HCT116 (cell line): ENCODE measurements around the gene PREP. TPM values are rescaled to one million over a fixed set of nuclear protein-coding genes. Genes with fewer than 3 reads are reported as not detected.
A peak's percentile ranks its signal among the peaks of the same experiment; 100 is the strongest.

ENCODE experiments used
- ATAC-seq: fragments of 200-7000 bp; cut with Tn5 transposase; 2 replicates; pipeline ENCODE4 v1.9.1; 2020; ENCODE audit warnings: mild to moderate bottlenecking, moderate library complexity
- BruUV-seq: library from RNA; stranded (reverse); fragments of 400-500 nt; replicated peaks from 2 replicates; lab custom pipeline; 2021; lab: Mats Ljungman, UMichigan
- CTCF ChIA-PET: fragments of 300-600 bp; sonication (Branson Sonifier 250); formaldehyde crosslinking; loops from one replicate; lab custom pipeline; 2021; ENCODE audit warnings: antibody characterized with exemption; lab: Charles Lee
- POLR2A ChIA-PET: fragments of 300-600, 350-600 bp; sonication (Branson Sonifier 250); formaldehyde crosslinking; loops from one replicate; lab custom pipeline; 2021; ENCODE audit warnings: antibody characterized with exemption; lab: Charles Lee
- RAD21 ChIA-PET, 2 experiments: fragments of 300-600 bp; sonication (Branson Sonifier 250); formaldehyde crosslinking; loops; one replicate each; lab custom pipeline; 2023; ENCODE audit warnings: low total read pairs in 2 of 2; ENCODE audit not compliant: uncharacterized antibody in 2 of 2, unreplicated experiment in 2 of 2, low non-redundant PET in 1 of 2; lab: Charles Lee
- DNase-seq: peaks from one replicate; pipeline ENCODE4 v3.0.0-alpha.2; 2010; ENCODE audit warnings: low read depth, low spot score
- H2AFZ ChIP-seq: fragments of 200-600 bp; shearing (Covaris generic), sonication (generic); 2 replicates; pipeline ENCODE4 v1.6.1; 2017; ENCODE audit warnings: low read depth, mixed run types, mixed read lengths, antibody characterized with exemption, low read length; ENCODE audit not compliant: poor library complexity, severe bottlenecking
- H3K27ac ChIP-seq: 2 replicates; pipeline ENCODE4 v1.5.1; 2012; ENCODE audit warnings: low read depth, low read length
- H3K27me3 ChIP-seq: fragments of 200-600 bp; sonication (generic); 2 replicates; pipeline ENCODE4 v1.6.1; 2016; ENCODE audit warnings: mixed run types, low read length, mixed read lengths; ENCODE audit not compliant: insufficient read depth
- H3K36me3 ChIP-seq, 2 experiments: fragments of 200-500 bp in 1 of 2; fragments of 200-600 bp in 1 of 2; sonication (Bioruptor generic) in 1 of 2; sonication (generic) in 1 of 2; 2 replicates each; pipeline versions ENCODE4 v1.5.1 to v1.6.1; 2014 to 2016; ENCODE audit warnings: low read length in 2 of 2, inconsistent platforms in 1 of 2, mixed read lengths in 1 of 2, mixed run types in 1 of 2; ENCODE audit not compliant: insufficient read depth in 2 of 2, control insufficient read depth in 1 of 2
- H3K4me1 ChIP-seq, 2 experiments: fragments of 200-600 bp in 1 of 2; sonication (generic) in 1 of 2; 2 replicates each; pipeline versions ENCODE4 v1.5.1 to v1.6.1; 2012 to 2017; ENCODE audit warnings: low read length in 2 of 2, inconsistent platforms in 1 of 2, mild to moderate bottlenecking in 1 of 2, mixed read lengths in 1 of 2, mixed run types in 1 of 2, moderate library complexity in 1 of 2; ENCODE audit not compliant: insufficient read depth in 2 of 2, control insufficient read depth in 1 of 2
- H3K4me2 ChIP-seq: fragments of 200-600 bp; sonication (generic); 2 replicates; pipeline ENCODE4 v1.6.1; 2017; ENCODE audit warnings: mixed run types, low read length, mixed read lengths
- H3K4me3 ChIP-seq, 2 experiments: fragments of 200-600 bp in 1 of 2; sonication (generic) in 1 of 2; replicated peaks in 1 of 2; 2 replicates each; pipeline ENCODE4 v1.5.1; 2011 to 2016; ENCODE audit warnings: low read length in 2 of 2, control low read depth in 1 of 2, low read depth in 1 of 2, mild to moderate bottlenecking in 1 of 2, mixed read lengths in 1 of 2, mixed run types in 1 of 2
- H3K79me2 ChIP-seq: fragments of 200-600 bp; sonication (generic); 2 replicates; pipeline ENCODE4 v1.6.1; 2017; ENCODE audit warnings: mild to moderate bottlenecking, mixed run types, low read length, moderate library complexity, mixed read lengths; ENCODE audit not compliant: insufficient read depth
- H3K9ac ChIP-seq: fragments of 200-600 bp; sonication (generic); 2 replicates; pipeline ENCODE4 v1.6.1; 2016; ENCODE audit warnings: low read length, mixed read lengths
- H3K9me2 ChIP-seq: fragments of 200-600 bp; sonication (generic), shearing (Covaris generic); 2 replicates; pipeline ENCODE4 v1.6.1; 2017; ENCODE audit warnings: mixed run types, mild to moderate bottlenecking, moderate library complexity; ENCODE audit not compliant: insufficient read depth
- H3K9me3 ChIP-seq, 2 experiments: fragments of 200-500 bp in 1 of 2; fragments of 200-600 bp in 1 of 2; sonication (Bioruptor generic) in 1 of 2; sonication (generic) in 1 of 2; 2 replicates each; pipeline ENCODE4 v1.6.1; 2014 to 2017; ENCODE audit warnings: low read length in 2 of 2, mixed read lengths in 2 of 2, inconsistent platforms in 1 of 2, low read depth in 1 of 2, mild to moderate bottlenecking in 1 of 2, mixed run types in 1 of 2, moderate library complexity in 1 of 2; ENCODE audit not compliant: control insufficient read depth in 1 of 2, insufficient read depth in 1 of 2
- H4K20me1 ChIP-seq: fragments of 200-600 bp; sonication (generic), shearing (Covaris generic); 2 replicates; pipeline ENCODE4 v1.6.1; 2017; ENCODE audit warnings: mixed run types, mild to moderate bottlenecking, moderate library complexity; ENCODE audit not compliant: insufficient read depth
- CBX3 ChIP-seq: IDR thresholded peaks from 2 replicates; pipeline ENCODE4 v1.6.1; 2012; ENCODE audit warnings: low read depth
- CEBPB ChIP-seq: IDR thresholded peaks from 2 replicates; pipeline ENCODE4 v1.6.1; 2012; ENCODE audit warnings: low read depth
- ELF1 ChIP-seq: IDR thresholded peaks from 2 replicates; pipeline ENCODE4 v1.6.1; 2012; ENCODE audit warnings: low read depth, borderline replicate concordance
- EZH2 ChIP-seq: fragments of 200-600 bp; sonication (generic); IDR thresholded peaks from 2 replicates; pipeline ENCODE4 v1.6.1; 2017; ENCODE audit warnings: antibody characterized with exemption, mixed run types
- EZH2phosphoT487 ChIP-seq: fragments of 200-600 bp; IDR thresholded peaks from 2 replicates; pipeline ENCODE4 v1.6.1; 2018; ENCODE audit warnings: antibody characterized with exemption, borderline replicate concordance
- FOSL1 ChIP-seq: IDR thresholded peaks from 2 replicates; pipeline ENCODE4 v1.6.1; 2012; ENCODE audit warnings: low read depth
- JUND ChIP-seq: IDR thresholded peaks from 2 replicates; pipeline ENCODE4 v1.6.1; 2012
- MAX ChIP-seq: IDR thresholded peaks from 2 replicates; pipeline ENCODE4 v1.6.1; 2012
- POLR2A ChIP-seq: IDR thresholded peaks from 2 replicates; pipeline ENCODE4 v1.7.0; 2011; ENCODE audit warnings: borderline replicate concordance; ENCODE audit not compliant: insufficient read depth, insufficient read length; ENCODE audit errors: extremely low read depth
- REST ChIP-seq: IDR thresholded peaks from 2 replicates; pipeline ENCODE4 v1.6.1; 2012; ENCODE audit warnings: low read depth
- SIN3A ChIP-seq: IDR thresholded peaks from 2 replicates; pipeline ENCODE4 v1.6.1; 2012; ENCODE audit warnings: low read depth
- SP1 ChIP-seq: IDR thresholded peaks from 2 replicates; pipeline ENCODE4 v1.6.1; 2012; ENCODE audit warnings: low read depth
- SRF ChIP-seq: IDR thresholded peaks from 2 replicates; pipeline ENCODE4 v1.6.1; 2012; ENCODE audit warnings: low read depth
- TCF7L2 ChIP-seq: IDR thresholded peaks from 2 replicates; pipeline ENCODE4 v1.7.0; 2011; ENCODE audit warnings: borderline replicate concordance, inconsistent platforms; ENCODE audit not compliant: insufficient read depth, insufficient read length; ENCODE audit errors: extremely low read depth
- ZFX ChIP-seq: fragments of 450-650 bp; IDR thresholded peaks from 2 replicates; pipeline ENCODE4 v1.6.1; 2017
- intact Hi-C: fragments of 100-400 bp; cut with micrococcal nuclease; formaldehyde crosslinking; loops from 2 replicates; pipeline ENCODE4 v1.10.0; 2022
- total RNA-seq: library from RNA; stranded (reverse); gene quantifications from one replicate; pipeline ENCODE4 v1.2.1, GENCODE V29; 2021; ENCODE audit not compliant: unreplicated experiment
- TF ChIP-seq, protein P1 (sequence below): IDR thresholded peaks from 2 replicates; pipeline ENCODE4 v1.6.1; 2012
- TF ChIP-seq, protein P2 (sequence below): IDR thresholded peaks from 2 replicates; pipeline ENCODE4 v1.6.1; 2011; ENCODE audit warnings: mild to moderate bottlenecking, low read length, moderate library complexity; ENCODE audit not compliant: insufficient replicate concordance; ENCODE audit errors: extremely low read depth

Gene PREP
- total RNA-seq, 1 experiment from 2014 or later: 53.5 TPM

- ChIA-PET RAD21 (no interaction called here), POLR2A (no interaction called here), CTCF (no interaction called here)
- BruUV-seq: no TSS peak
- peaks cover 33 to 37% of the 10 kb centered on the region in 2 experiments for H3K4me1 ChIP-seq
- DNase-seq (no peak), ATAC-seq (no peak)
- H2AFZ ChIP-seq: no peak overlapping the region
- H4K20me1 ChIP-seq: no peaks in the 10 kb centered on the region
- no peak overlapping the region for H3K9ac ChIP-seq
- no peaks in the 10 kb centered on the region for H3K36me3 ChIP-seq
- TF ChIP-seq, protein P1, sequence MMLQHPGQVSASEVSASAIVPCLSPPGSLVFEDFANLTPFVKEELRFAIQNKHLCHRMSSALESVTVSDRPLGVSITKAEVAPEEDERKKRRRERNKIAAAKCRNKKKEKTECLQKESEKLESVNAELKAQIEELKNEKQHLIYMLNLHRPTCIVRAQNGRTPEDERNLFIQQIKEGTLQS: no peak
- no peak for TF ChIP-seq SP1
- TF ChIP-seq ZFX: no peak
- TF ChIP-seq CEBPB: no peak
- peak overlapping the region; percentile 7; the same call in 1 of the 2 replicates for H3K27ac ChIP-seq
- H3K9me2 ChIP-seq: no peaks in the 10 kb centered on the region
- intact Hi-C loops: no loop called here
- no peak overlapping the region for H3K4me3 ChIP-seq
- H3K9me3 ChIP-seq: no peaks in the 10 kb centered on the region
- H3K4me2 ChIP-seq: no peak overlapping the region
- H3K27me3 ChIP-seq: no peaks in the 10 kb centered on the region
- no peaks in the 10 kb centered on the region for H3K79me2 ChIP-seq
Measured at GRCh38 chr6:105331927-105332326, 71.0 kb downstream of the PREP start.

GRCh38 chr6:105330913-105331312 lies 72.0 kb downstream of the PREP start:
- no peak for ATAC-seq
- BruUV-seq: no TSS peak
- CTCF ChIA-PET: no interaction called here
- TF ChIP-seq SP1 (no peak), SIN3A (no peak), ZFX (no peak), FOSL1 (no peak), EZH2phosphoT487 (no peak), REST (no peak), SRF (no peak), POLR2A (no peak), EZH2 (no peak), ELF1 (no peak), CBX3 (no peak), MAX (no peak), TCF7L2 (no peak), JUND (no peak; the same call in 1 of the 2 replicates)
- TF ChIP-seq, protein P2, sequence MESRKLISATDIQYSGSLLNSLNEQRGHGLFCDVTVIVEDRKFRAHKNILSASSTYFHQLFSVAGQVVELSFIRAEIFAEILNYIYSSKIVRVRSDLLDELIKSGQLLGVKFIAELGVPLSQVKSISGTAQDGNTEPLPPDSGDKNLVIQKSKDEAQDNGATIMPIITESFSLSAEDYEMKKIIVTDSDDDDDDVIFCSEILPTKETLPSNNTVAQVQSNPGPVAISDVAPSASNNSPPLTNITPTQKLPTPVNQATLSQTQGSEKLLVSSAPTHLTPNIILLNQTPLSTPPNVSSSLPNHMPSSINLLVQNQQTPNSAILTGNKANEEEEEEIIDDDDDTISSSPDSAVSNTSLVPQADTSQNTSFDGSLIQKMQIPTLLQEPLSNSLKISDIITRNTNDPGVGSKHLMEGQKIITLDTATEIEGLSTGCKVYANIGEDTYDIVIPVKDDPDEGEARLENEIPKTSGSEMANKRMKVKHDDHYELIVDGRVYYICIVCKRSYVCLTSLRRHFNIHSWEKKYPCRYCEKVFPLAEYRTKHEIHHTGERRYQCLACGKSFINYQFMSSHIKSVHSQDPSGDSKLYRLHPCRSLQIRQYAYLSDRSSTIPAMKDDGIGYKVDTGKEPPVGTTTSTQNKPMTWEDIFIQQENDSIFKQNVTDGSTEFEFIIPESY: no peak

More at GRCh38 chr6:105330913-105331312, 72.0 kb downstream of the PREP start:
- intact Hi-C loops: no loop called here
- Histone ChIP-seq H3K4me2 (peak overlapping the region; percentile 18; the same call in 1 of the 2 replicates), H2AFZ (no peak overlapping the region), H3K9ac (no peak overlapping the region), H3K9me3 (no peaks in the 10 kb centered on the region), H4K20me1 (no peaks in the 10 kb centered on the region), H3K27ac (no peak overlapping the region; the same call in 1 of the 2 replicates), H3K4me1 (peaks cover 42 to 47% of the 10 kb centered on the region in 2 experiments), H3K4me3 (no peak overlapping the region), H3K36me3 (no peaks in the 10 kb centered on the region), H3K79me2 (no peaks in the 10 kb centered on the region), H3K27me3 (no peaks in the 10 kb centered on the region), H3K9me2 (no peaks in the 10 kb centered on the region)
- DNase-seq: no peak
- POLR2A ChIA-PET: no interaction called here
- RAD21 ChIA-PET: no interaction called here
